A673 (cell line): ENCODE measurements around the gene MAPKAPK5. TPM values are rescaled to one million over a fixed set of nuclear protein-coding genes. Genes with fewer than 3 reads are reported as not detected.

ENCODE experiments used
- BruUV-seq: library from RNA; stranded (reverse); fragments of 400-500 nt; replicated peaks from 2 replicates; lab custom pipeline; 2021; lab: Mats Ljungman, UMichigan
- CTCF ChIA-PET: fragments of 300-600 bp; sonication (Branson Sonifier 250); formaldehyde crosslinking; loops from one replicate; lab custom pipeline; 2022; ENCODE audit warnings: antibody characterized with exemption; lab: Charles Lee
- POLR2A ChIA-PET: fragments of 300-600 bp; sonication (Branson Sonifier 250); formaldehyde crosslinking; loops from one replicate; lab custom pipeline; 2022; ENCODE audit warnings: antibody characterized with exemption; ENCODE audit not compliant: low non-redundant PET; lab: Charles Lee
- DNase-seq: peaks from one replicate; pipeline ENCODE4 v3.0.0-alpha.2; 2015; ENCODE audit warnings: low spot score
- H3K27ac ChIP-seq: fragments of 200-600 bp; sonication (generic); 2 replicates; pipeline ENCODE4 v1.5.1; 2016; ENCODE audit warnings: mixed run types, low read depth, mild to moderate bottlenecking, mixed read lengths, antibody characterized with exemption, low read length; ENCODE audit not compliant: poor library complexity, severe bottlenecking
- H3K27me3 ChIP-seq: fragments of 200-600 bp; sonication (generic); replicated peaks from 2 replicates; pipeline ENCODE4 v1.6.1; 2017; ENCODE audit warnings: mixed run types, low read depth, mild to moderate bottlenecking, mixed read lengths, antibody characterized with exemption, low read length; ENCODE audit not compliant: insufficient read depth, poor library complexity
- H3K36me3 ChIP-seq: fragments of 200-600 bp; sonication (generic); 2 replicates; pipeline ENCODE4 v1.6.1; 2016; ENCODE audit warnings: mixed run types, mild to moderate bottlenecking, mixed read lengths, antibody characterized with exemption, low read length; ENCODE audit not compliant: insufficient read depth, poor library complexity, severe bottlenecking
- H3K4me1 ChIP-seq: fragments of 200-600 bp; sonication (generic); 2 replicates; pipeline ENCODE4 v1.6.1; 2017; ENCODE audit warnings: mixed run types, mild to moderate bottlenecking, mixed read lengths, antibody characterized with exemption, low read length; ENCODE audit not compliant: insufficient read depth, poor library complexity, severe bottlenecking
- H3K4me3 ChIP-seq: fragments of 200-600 bp; sonication (generic); 2 replicates; pipeline ENCODE4 v1.5.1; 2016; ENCODE audit warnings: low read depth, mixed run types, mild to moderate bottlenecking, mixed read lengths, low read length; ENCODE audit not compliant: poor library complexity, severe bottlenecking
- H3K9me3 ChIP-seq: fragments of 200-600 bp; sonication (generic); 2 replicates; pipeline ENCODE4 v1.6.1; 2016; ENCODE audit warnings: mixed run types, low read depth, mild to moderate bottlenecking, mixed read lengths, antibody characterized with exemption, low read length; ENCODE audit not compliant: poor library complexity, severe bottlenecking
- CTCF ChIP-seq: fragments of 300-800, 200-600 bp; sonication (generic); conservative IDR thresholded peaks from 2 replicates; pipeline ENCODE4 v1.5.1; 2017; ENCODE audit warnings: low read depth, mild to moderate bottlenecking, antibody characterized with exemption, low read length, moderate library complexity, mixed read lengths
- EZH2 ChIP-seq: fragments of 200-600 bp; sonication (generic); IDR thresholded peaks from 2 replicates; pipeline ENCODE4 v1.6.1; 2017; ENCODE audit warnings: borderline replicate concordance, low read depth, mild to moderate bottlenecking, mixed read lengths, antibody characterized with exemption, low read length; ENCODE audit not compliant: poor library complexity, severe bottlenecking
- intact Hi-C: fragments of 100-400 bp; cut with micrococcal nuclease; formaldehyde crosslinking; loops from one replicate; pipeline ENCODE4 v1.10.0; 2022; ENCODE audit not compliant: unreplicated experiment
- total RNA-seq: library from RNA; stranded (reverse); gene quantifications from 2 replicates; pipeline ENCODE4 v1.2.3, GENCODE V29; 2021

MAPKAPK5 gene
- total RNA-seq, 1 experiment from 2014 or later = 67.4 TPM

GRCh38 chr12:111907740-111908139 lies 65.7 kb downstream of the MAPKAPK5 start:
- ChIA-PET CTCF (no interaction called here), POLR2A (no interaction called here)
- Histone ChIP-seq H3K27ac (no peak overlapping the region), H3K36me3 (peaks cover 6% of the 10 kb centered on the region), H3K27me3 (no peaks in the 10 kb centered on the region), H3K9me3 (peaks cover 14% of the 10 kb centered on the region), H3K4me1 (no peaks in the 10 kb centered on the region), H3K4me3 (no peak overlapping the region)
- intact Hi-C loops = no loop called here
- no peak for DNase-seq
- BruUV-seq = no TSS peak
- TF ChIP-seq CTCF (no peak), EZH2 (no peak)

- no peaks in the 10 kb centered on the region for H3K4me1 ChIP-seq
- POLR2A ChIA-PET = no interaction called here
- H3K27me3 ChIP-seq = no peaks in the 10 kb centered on the region
- intact Hi-C loops = no loop called here
- no TSS peak for BruUV-seq
- TF ChIP-seq CTCF (no peak), EZH2 (no peak)
- H3K27ac ChIP-seq = no peak overlapping the region
- H3K4me3 ChIP-seq = no peak overlapping the region
- H3K9me3 ChIP-seq = no peaks in the 10 kb centered on the region
- CTCF ChIA-PET = no interaction called here
- no peak for DNase-seq
- H3K36me3 ChIP-seq = no peaks in the 10 kb centered on the region
Observed at GRCh38 chr12:111925171-111925570, 83.1 kb downstream of the MAPKAPK5 start.

- Histone ChIP-seq H3K9me3 (no peaks in the 10 kb centered on the region), H3K4me1 (no peaks in the 10 kb centered on the region), H3K27ac (no peak overlapping the region), H3K36me3 (no peaks in the 10 kb centered on the region), H3K4me3 (no peak overlapping the region), H3K27me3 (no peaks in the 10 kb centered on the region)
- ChIA-PET POLR2A (no interaction called here), CTCF (no interaction called here)
- TF ChIP-seq EZH2 (no peak), CTCF (no peak)
- intact Hi-C loops = no loop called here
- BruUV-seq = no TSS peak
- no peak for DNase-seq
Observed at GRCh38 chr12:111926631-111927030, 84.6 kb downstream of the MAPKAPK5 start.
